Activated T-cell treated with anti-CD3 and anti-CD28 coated beads for 48 hours (primary cell): ENCODE data around the gene DYNLL1.
"Not testable (repeated sequence)": the region's sequence is repeated elsewhere in the genome, so short reads cannot be mapped to it uniquely, and the experiment has no call there.

ENCODE experiments used
- DNase-seq: peaks from one replicate; pipeline ENCODE4 v3.0.0-alpha.2; 2020; ENCODE audit warnings: low read depth

DYNLL1 gene

GRCh38 chr12:120474616-120474960 is 21.3 kb upstream of the DYNLL1 start:
- no peak for DNase-seq

- no peak for DNase-seq
These were observed 20.3 kb upstream of the DYNLL1 start for GRCh38 chr12:120475643-120476042.

- no peak for DNase-seq
These were observed 16.5 kb upstream of the DYNLL1 start for GRCh38 chr12:120479458-120479857.

- no peak for DNase-seq
These were observed 15.7 kb upstream of the DYNLL1 start for GRCh38 chr12:120480211-120480610.

GRCh38 chr12:120481022-120481767 is 14.7 kb upstream of the DYNLL1 start:
- DNase-seq, result no peak

- no peak for DNase-seq
These were observed 12.3 kb upstream of the DYNLL1 start for GRCh38 chr12:120483621-120484020.

- DNase-seq, result no peak
These were observed 9.7 kb upstream of the DYNLL1 start for GRCh38 chr12:120485961-120486881.

- not testable (repeated sequence) for DNase-seq
These were observed 8.4 kb upstream of the DYNLL1 start for GRCh38 chr12:120487552-120487951.

- no peak for DNase-seq
These were observed 7.8 kb upstream of the DYNLL1 start for GRCh38 chr12:120488057-120488640.

- no peak for DNase-seq
These were observed 6.9 kb upstream of the DYNLL1 start for GRCh38 chr12:120489018-120489417.

- no peak for DNase-seq
These were observed 5.6 kb upstream of the DYNLL1 start for GRCh38 chr12:120490325-120490724.

GRCh38 chr12:120490833-120491512 is 4.9 kb upstream of the DYNLL1 start:
- no peak for DNase-seq

- no peak for DNase-seq
These were observed 655 bp upstream of the DYNLL1 start for GRCh38 chr12:120495186-120495730.

GRCh38 chr12:120496413-120497340 is 764 bp downstream of the DYNLL1 start:
- DNase-seq, result peak; percentile 20

GRCh38 chr12:120497524-120498150 is 1.7 kb downstream of the DYNLL1 start:
- no peak for DNase-seq

GRCh38 chr12:120498870-120499515 is 3.1 kb downstream of the DYNLL1 start:
- DNase-seq, result no peak

GRCh38 chr12:120500581-120500980 is 4.7 kb downstream of the DYNLL1 start:
- no peak for DNase-seq

- no peak for DNase-seq
These were observed 8.7 kb downstream of the DYNLL1 start for GRCh38 chr12:120504587-120504986.

- DNase-seq, result no peak
These were observed 12.6 kb downstream of the DYNLL1 start for GRCh38 chr12:120508537-120508936.

GRCh38 chr12:120514002-120514401 is 18.1 kb downstream of the DYNLL1 start:
- no peak for DNase-seq
